GM12875 (cell line): Measurements from ENCODE around the gene FDX1.

Experiments
- H3K4me3 ChIP-seq: one replicate; pipeline ENCODE4 v1.5.1; 2011; ENCODE audit warnings: low read depth, low read length, control low read depth
- TF ChIP-seq, protein P1 (sequence below): IDR thresholded peaks from 2 replicates; pipeline ENCODE4 v1.5.1; 2011; ENCODE audit warnings: low read depth, mild to moderate bottlenecking, control low read depth, inconsistent platforms, low read length, moderate library complexity, borderline replicate concordance; ENCODE audit not compliant: insufficient read depth

FDX1 gene

DNA sequence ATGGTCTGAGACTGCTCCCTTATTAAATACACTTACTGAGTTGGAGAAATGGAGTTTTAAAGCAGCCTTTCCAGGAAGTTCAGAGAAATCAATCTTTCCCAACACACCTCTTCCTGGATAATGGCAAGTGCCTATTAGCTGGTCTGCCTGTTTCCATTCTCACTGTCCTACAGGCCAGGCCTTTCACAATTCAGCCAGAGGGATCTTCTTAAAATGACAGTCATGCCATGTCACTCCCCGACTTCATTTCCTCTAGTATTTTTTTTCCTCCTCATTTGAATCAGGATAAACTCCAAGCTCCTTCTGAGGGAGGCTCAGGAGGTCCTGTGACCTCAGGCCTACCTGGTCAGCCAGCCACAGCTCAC is 62.6 kb downstream of the FDX1 start:
- TF ChIP-seq, protein P1, sequence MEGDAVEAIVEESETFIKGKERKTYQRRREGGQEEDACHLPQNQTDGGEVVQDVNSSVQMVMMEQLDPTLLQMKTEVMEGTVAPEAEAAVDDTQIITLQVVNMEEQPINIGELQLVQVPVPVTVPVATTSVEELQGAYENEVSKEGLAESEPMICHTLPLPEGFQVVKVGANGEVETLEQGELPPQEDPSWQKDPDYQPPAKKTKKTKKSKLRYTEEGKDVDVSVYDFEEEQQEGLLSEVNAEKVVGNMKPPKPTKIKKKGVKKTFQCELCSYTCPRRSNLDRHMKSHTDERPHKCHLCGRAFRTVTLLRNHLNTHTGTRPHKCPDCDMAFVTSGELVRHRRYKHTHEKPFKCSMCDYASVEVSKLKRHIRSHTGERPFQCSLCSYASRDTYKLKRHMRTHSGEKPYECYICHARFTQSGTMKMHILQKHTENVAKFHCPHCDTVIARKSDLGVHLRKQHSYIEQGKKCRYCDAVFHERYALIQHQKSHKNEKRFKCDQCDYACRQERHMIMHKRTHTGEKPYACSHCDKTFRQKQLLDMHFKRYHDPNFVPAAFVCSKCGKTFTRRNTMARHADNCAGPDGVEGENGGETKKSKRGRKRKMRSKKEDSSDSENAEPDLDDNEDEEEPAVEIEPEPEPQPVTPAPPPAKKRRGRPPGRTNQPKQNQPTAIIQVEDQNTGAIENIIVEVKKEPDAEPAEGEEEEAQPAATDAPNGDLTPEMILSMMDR = no peak
- no peak overlapping the region for H3K4me3 ChIP-seq

DNA sequence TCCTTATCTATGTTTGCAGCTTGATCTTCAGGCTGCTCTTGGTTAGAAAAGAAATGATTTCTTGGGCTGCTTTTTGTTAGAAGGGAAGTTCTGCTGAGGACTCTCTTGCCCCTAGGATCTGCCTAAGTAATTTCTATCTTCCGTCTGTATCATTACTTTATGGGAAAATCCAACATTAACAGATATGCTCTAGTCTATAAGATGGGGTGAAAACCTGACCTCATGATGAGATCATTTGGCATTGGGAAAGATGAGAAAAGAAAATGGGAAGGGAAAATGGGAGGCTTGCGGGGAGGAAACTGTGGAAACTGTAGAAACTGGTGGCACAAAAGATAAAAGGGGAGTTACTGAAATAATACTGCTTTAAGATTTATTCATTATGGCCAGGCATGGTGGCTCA is 63.6 kb downstream of the FDX1 start:
- TF ChIP-seq, protein P1 = no peak
- H3K4me3 ChIP-seq = no peak overlapping the region

DNA sequence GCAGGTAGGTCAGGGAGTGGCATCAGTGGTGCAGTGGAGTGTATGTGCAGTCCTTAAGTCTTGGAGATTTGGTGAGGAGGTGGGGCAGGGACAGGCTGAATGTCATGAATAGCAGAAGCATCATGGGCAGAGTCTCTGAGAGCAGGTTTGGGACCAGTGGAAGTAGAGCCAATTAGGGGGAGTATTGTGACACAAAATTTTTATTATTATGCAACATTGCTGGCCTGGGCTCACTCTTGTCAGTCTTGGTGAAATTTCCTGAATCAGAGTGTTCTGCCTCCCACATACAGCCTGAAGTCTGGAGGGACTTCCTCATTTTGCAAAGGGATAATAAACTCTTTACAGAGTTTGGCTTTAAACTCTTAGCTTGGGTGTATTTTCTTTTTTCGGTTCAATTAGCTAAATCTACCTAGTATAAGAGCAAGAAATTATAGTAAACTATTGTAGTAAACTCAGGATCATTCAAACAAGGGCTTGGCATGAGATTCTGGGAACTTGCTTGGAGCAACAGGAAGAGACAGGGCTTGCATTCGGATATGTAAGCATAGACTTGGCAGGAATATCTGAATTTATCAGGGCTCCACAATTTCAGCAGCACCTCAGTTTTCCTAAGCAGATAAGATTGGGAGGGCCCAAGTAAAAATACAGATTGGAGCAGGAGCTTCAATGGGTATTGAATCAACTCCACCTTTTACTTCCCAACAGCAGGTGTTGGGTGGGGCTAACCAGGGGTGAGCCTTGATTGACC is 67.7 kb downstream of the FDX1 start:
- H3K4me3 ChIP-seq = no peak overlapping the region
- TF ChIP-seq, protein P1 = no peak

DNA sequence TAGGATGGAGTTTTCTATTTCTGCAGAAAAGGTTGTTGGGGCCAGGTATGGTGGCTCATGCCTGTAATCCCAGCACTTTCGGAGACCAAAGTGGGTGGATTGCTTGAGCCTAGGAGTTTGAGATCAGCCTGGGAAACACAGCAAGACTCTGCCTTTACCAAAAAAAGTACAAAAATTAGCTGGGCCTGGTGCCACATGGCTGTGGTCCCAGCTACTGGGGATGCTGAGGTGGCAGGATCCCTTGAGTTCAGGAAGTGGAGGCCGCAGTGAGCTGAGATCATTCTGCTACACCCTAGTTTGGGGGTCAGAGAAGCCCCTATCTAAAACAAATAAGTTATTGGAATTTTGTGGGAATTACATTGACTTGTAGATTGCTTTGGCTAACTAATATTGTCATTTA is 71.7 kb downstream of the FDX1 start:
- H3K4me3 ChIP-seq = no peak overlapping the region
- TF ChIP-seq, protein P1 = no peak

DNA sequence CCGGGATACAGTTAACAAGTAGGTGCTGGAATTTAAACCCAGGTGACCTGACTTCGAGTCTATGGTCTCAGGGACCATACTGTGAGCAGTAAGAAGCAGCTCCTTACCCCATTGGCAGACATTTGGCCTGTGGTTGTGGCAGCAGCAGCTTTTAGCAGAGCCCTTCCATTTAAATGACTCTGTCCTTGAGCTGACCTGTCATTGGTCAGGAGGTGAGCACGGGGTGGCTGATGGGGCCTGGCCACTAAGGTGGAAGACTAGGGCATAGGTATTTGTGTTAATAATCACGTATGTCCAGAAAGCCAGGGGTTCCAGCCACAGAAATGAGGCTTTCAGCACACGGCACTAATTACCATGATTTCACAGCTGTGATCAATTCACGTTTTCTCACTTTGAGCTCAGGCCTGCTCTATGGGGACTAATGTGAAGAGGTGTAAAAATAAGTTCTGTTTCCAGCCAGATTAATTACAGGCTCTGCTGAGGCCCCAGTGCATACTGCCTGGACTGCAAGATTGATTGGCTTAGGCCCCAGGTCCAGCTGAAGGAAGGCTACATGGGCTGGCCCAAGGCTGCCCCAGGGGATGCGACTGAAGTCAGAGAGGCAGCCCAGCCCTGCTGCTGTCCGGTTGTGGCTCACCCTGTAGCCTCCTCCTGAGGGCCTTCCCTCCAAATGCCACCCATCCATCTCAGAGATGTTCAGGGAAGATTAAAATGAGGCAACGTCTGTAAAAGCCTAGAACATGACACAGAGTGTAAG is 76.0 kb downstream of the FDX1 start:
- TF ChIP-seq, protein P1 = no peak
- H3K4me3 ChIP-seq = no peak overlapping the region

DNA sequence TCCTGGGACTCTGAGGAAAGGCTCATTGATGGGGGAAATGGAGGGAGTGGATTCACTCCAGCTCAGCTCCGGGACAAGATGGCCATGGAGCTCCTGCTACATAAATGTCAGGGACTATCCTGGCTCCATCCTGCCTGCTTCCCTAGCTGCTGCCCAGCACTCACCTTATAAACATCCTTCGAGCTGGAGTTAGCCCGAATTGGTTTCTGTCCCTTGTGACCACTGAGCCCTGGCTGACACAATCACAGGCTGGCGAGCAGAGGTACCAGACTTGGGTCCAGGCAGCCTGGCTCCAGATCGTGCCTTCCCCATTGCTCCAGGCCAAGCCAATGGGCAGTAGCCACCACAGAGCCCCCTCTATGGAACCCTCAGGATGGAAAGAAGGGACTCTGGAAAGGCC is 77.6 kb downstream of the FDX1 start:
- TF ChIP-seq, protein P1 = no peak
- no peak overlapping the region for H3K4me3 ChIP-seq

DNA sequence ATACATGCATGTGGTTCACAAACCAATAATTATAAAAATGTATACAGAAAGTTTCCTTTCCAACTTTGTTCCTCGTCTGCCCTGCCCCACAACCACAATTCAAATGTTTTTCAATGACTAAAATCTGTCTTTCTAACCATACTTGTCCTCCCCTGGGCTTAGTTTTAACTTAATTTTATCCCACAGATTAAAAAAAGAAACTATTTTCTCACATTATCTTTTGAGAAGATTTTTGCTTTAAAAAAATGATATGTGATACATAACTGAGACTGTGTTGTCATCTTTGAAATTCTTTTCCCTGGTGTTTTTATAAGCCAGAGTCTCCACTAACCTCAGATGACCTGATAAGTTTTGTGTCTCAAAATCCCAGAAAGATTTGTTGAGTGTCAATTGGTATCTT is 79.0 kb downstream of the FDX1 start:
- TF ChIP-seq, protein P1 = no peak
- H3K4me3 ChIP-seq = no peak overlapping the region
